PFSK-1 (cell line): ENCODE data around the gene AGRN.

Experiments
- FOXP2 ChIP-seq: optimal IDR thresholded peaks from 2 replicates; pipeline ENCODE3; 2011; ENCODE audit warnings: borderline replicate concordance, control low read depth, inconsistent platforms; ENCODE audit not compliant: insufficient read depth; ENCODE audit errors: extremely low read length, extremely low read depth
- POLR2AphosphoS5 ChIP-seq: IDR thresholded peaks from 2 replicates; pipeline ENCODE4 v1.6.1; 2012; ENCODE audit warnings: low read depth, mild to moderate bottlenecking, control low read depth, low read length, moderate library complexity
- REST ChIP-seq, 2 experiments: IDR thresholded peaks; 2 replicates each; pipeline versions ENCODE4 v1.6.1 to v1.8.0; 2011 to 2012; ENCODE audit warnings: low read depth in 2 of 2, low read length in 2 of 2, control low read depth in 1 of 2, inconsistent platforms in 1 of 2, mild to moderate bottlenecking in 1 of 2, moderate library complexity in 1 of 2; ENCODE audit not compliant: insufficient read depth in 1 of 2
- SIN3A ChIP-seq: IDR thresholded peaks from 2 replicates; pipeline ENCODE4 v1.6.1; 2012; ENCODE audit warnings: mild to moderate bottlenecking, low read length, moderate library complexity, borderline replicate concordance; ENCODE audit not compliant: insufficient read depth
- TAF1 ChIP-seq: IDR thresholded peaks from 2 replicates; pipeline ENCODE4 v1.6.1; 2012; ENCODE audit warnings: low read length, control low read depth, borderline replicate concordance; ENCODE audit not compliant: insufficient read depth

AGRN gene

GRCh38 chr1:1040004-1040991 lies 20.4 kb downstream of the AGRN start:
- TF ChIP-seq SIN3A, result no peak
- peak; percentile 34 for TF ChIP-seq FOXP2

- TF ChIP-seq POLR2AphosphoS5, result no peak
- no peak for TF ChIP-seq FOXP2
- TF ChIP-seq SIN3A, result no peak
- no peak for TF ChIP-seq TAF1
- TF ChIP-seq REST (IDR thresholded peaks at IDR 0.05; ENCODE audit: insufficient read depth in 1 of 2, low read depth in 2 of 2, low read length in 2 of 2), result no peak
Observed at GRCh38 chr1:1041092-1041523, 21.2 kb downstream of the AGRN start.

- TF ChIP-seq SIN3A (no peak), TAF1 (no peak), FOXP2 (no peak), POLR2AphosphoS5 (no peak), REST (IDR thresholded peaks at IDR 0.05; ENCODE audit: insufficient read depth in 1 of 2, low read depth in 2 of 2, low read length in 2 of 2) (no peak)
Observed at GRCh38 chr1:1041873-1042272, 22.0 kb downstream of the AGRN start.

GRCh38 chr1:1042835-1043234 lies 22.9 kb downstream of the AGRN start:
- TF ChIP-seq POLR2AphosphoS5 (no peak), SIN3A (no peak)

- TF ChIP-seq POLR2AphosphoS5 (no peak), TAF1 (no peak), FOXP2 (no peak), REST (IDR thresholded peaks at IDR 0.05; ENCODE audit: insufficient read depth in 1 of 2, low read depth in 2 of 2, low read length in 2 of 2) (no peak), SIN3A (no peak)
Observed at GRCh38 chr1:1043411-1043810, 23.5 kb downstream of the AGRN start.

GRCh38 chr1:1043921-1044320 lies 24.0 kb downstream of the AGRN start:
- no peak for TF ChIP-seq REST (IDR thresholded peaks at IDR 0.05; ENCODE audit: insufficient read depth in 1 of 2, low read depth in 2 of 2, low read length in 2 of 2)
- no peak for TF ChIP-seq POLR2AphosphoS5
- no peak for TF ChIP-seq TAF1
- TF ChIP-seq FOXP2, result no peak
- TF ChIP-seq SIN3A, result no peak
